Renal cortical epithelial cell (primary cell): Measurements from ENCODE around the gene MX2. TPM values are rescaled to one million over a fixed set of nuclear protein-coding genes. Genes with fewer than 3 reads are reported as not detected.

Experiments
- DNase-seq: peaks from one replicate; pipeline ENCODE4 v3.0.0-alpha.2; 2011; ENCODE audit warnings: low read depth
- total RNA-seq: library from RNA; depleted of rRNA; stranded (reverse); fragments of >200 nt; gene quantifications from 2 replicates; pipeline ENCODE4 v1.2.3, GENCODE V29; 2014

MX2 gene
- total RNA-seq, 1 donor from 2014 or later: 0.15 TPM

GRCh38 chr21:41379901-41380300 lies 18.1 kb downstream of the MX2 start:
- no peak for DNase-seq

DNA sequence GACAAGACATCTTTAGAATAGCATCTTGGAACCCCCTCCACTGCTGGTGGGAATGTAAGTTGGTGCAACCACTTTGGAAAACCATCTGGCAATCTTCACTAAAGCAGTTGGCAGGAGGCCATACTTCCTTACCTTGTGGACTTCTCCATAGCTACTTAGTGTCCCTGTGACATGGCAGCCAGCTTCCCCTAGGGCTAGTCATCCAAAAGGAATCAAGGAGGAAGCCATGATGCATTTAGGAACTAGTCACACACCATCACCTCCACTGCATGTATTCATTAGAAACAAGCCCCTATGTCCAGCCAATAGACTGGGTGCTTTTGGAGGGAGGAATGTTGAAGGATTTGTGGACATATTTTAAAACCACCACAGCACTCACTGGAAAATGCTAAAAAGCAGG lies 19.9 kb downstream of the MX2 start:
- DNase-seq: no peak

- DNase-seq: no peak
Observed at GRCh38 chr21:41387042-41387819, 25.4 kb downstream of the MX2 start.

- no peak for DNase-seq
Observed at GRCh38 chr21:41387824-41388223, 26.0 kb downstream of the MX2 start.

GRCh38 chr21:41388259-41388658 lies 26.4 kb downstream of the MX2 start:
- no peak for DNase-seq

DNA sequence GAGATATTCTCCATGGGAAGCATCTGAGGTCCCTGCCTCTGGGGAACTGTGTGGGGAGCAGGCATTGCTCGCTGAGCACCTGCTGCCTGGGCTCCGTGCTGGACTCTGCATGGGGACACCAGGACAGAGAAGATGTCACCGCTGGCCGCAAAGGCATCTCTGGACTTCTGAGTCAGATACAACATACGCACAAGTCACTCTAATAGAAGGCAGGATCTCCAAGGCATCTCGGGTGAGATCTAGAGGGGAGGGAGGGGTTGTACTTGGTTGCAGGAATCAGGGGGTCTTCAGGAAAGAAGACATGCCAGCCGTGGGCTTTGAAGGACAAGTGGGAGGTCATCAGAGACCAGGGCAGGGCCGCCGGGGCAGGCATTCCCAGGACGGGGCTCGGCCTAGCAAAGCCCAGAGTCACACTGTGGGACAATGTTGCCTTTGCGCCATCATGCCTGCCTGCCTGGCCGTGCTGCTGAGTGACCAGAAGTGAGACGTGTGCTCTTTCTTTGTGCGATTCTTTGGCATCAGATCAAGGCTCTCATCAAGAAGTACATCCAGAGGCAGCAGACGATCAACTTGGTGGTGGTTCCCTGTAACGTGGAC lies 28.3 kb downstream of the MX2 start:
- no peak for DNase-seq

DNA sequence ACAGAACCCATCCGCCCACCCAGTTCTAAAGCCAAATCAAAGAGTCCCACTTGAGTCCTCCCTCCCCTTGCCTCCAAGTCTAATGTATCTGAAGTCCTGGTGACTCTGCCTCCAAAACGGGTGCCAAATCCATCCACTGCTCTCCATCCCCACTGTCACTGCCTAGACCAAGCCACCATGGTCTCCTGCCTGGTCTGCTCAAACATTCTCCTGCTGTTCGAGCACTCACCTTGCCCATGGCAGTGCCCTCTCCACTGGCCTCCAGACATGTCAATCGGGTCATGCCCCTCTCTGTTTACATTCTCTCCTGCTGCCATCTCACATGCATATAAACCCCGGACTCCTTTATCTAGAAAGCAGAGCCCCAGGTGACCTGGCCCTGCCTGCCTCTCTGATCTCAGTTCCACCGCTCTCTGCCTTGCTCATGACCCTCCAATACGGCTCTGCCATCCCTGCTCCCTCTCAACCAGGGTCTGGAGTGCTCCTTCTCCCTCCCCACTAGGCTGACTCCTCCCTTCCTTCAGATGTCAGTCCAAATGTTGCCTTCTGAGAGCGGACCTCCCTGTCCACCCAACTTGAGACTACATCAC lies 32.1 kb downstream of the MX2 start:
- no peak for DNase-seq

GRCh38 chr21:41396558-41397075 lies 34.8 kb downstream of the MX2 start:
- peak; percentile 46 for DNase-seq

- peak; percentile 3 for DNase-seq
Observed at GRCh38 chr21:41397471-41397891, 35.7 kb downstream of the MX2 start.

GRCh38 chr21:41398251-41398650 lies 36.4 kb downstream of the MX2 start:
- no peak for DNase-seq

DNA sequence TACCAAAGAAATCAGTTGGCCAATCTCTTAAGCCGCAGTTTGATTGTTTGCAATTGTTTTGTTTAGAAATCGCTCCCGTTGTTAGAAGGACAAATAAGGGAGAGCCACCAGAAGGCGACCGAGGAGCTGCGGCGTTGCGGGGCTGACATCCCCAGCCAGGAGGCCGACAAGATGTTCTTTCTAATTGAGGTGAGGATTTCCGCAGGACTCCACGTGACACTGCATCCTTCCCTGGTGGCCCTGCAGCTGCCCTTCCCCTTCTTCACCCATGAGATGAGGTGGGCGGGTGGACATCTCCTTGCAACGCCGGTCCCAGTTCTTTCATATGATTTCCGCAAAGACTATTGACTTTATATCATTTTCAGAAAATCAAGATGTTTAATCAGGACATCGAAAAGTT lies 37.0 kb downstream of the MX2 start:
- DNase-seq: no peak

DNA sequence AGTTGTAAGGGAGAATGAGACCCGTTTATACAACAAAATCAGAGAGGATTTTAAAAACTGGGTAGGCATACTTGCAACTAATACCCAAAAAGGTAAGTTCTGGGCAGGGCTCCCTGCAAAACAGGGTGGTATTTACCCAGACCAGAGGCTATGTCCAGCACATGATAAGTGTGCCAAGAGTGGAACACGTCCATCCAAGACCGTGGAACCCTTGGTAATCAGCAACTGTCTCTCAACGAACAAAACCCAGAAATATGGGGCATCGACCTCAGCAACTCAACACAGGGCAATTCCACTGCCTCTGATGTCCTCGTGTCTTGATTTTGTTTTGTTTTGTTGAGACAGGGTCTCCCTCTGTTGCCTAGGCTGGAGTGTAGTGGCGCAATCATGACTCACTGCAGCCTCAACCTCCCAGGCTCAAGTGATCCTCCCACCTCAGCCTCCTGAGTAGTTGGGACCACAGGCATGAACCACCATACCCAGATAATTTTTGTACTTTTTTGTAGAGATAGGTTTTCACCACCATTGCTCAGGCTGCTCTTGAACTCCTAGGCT lies 37.5 kb downstream of the MX2 start:
- DNase-seq: no peak

DNA sequence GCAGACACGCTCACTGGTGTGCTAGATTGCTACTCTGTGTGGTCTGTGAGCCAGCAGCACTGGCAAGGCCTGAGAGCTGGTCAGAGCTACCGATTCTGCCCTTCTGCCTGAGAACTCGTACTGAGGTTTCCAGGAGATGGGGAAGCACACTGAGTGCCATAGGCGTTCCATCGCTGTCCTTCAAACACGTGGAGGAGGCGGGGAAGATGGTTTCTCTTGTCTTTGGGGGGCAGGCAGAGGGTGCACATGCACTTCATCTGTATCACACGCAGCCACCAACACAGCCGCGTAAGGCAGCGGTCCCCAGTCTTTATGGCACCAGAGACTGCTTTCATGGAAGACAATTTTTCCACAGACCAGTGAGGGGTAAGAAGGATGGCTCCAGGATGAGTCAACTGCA lies 40.4 kb downstream of the MX2 start:
- DNase-seq: no peak

DNA sequence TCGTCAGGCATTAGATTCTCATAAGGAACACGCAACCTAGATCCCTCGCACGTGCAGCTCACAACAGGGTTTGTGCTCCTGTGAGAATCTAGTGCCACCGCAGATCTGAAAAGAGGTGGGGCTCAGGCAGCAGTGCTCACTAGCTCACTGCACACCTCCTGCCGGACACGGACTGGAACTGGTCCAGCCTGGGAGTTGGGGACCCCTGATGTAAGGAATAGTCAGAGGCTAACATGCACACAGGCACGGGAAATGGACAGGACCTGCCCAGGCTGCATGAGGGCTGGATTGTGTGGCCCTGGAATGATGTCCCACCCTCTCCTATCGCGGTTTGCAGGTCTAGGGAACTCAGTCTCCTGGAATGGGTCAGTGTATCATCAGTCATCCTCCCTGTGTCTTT lies 41.0 kb downstream of the MX2 start:
- no peak for DNase-seq

- no peak for DNase-seq
Observed at GRCh38 chr21:41403331-41403730, 41.5 kb downstream of the MX2 start.

DNA sequence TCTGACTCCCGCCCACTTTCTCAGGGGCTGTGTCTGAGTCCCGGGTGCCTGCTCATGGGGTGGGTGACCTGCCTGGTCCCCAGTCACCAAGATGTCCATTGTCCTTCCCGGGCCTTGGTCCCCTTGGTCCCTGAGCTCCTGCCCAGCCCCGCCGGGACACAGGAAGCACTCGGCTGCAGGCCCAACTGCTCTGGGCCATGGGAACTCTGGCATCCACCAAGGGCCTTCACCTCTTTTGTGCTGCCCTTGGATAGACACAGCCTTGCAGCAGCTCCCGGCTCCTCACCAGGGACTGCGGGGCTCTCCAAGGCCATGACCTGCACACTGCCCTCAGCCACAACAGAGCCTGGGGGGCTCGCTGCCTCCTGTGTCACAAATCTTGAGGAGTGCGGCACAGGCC lies 42.1 kb downstream of the MX2 start:
- DNase-seq: no peak

DNA sequence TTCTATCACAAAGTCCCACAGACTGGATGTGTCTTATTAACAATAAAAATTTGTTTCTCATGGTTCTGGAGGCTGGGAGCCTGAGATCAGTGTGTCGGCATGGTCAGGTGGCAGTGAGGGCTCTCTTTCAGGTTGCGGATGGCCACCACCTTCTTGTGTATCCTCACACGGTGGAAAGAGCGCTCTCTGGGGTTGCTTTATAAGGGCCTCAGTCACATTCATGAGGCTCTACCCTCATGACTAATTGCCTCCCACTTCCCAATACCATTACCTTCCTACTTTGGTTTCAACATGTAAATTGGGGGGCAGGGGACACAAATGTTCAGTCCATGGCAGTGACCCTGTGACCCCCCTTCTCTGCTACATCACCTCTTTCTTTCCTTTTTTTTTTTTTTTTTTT lies 43.5 kb downstream of the MX2 start:
- DNase-seq: no peak

- no peak for DNase-seq
Observed at GRCh38 chr21:41406340-41406739, 44.5 kb downstream of the MX2 start.

- no peak for DNase-seq
Observed at GRCh38 chr21:41407541-41408460, 46.0 kb downstream of the MX2 start.

- DNase-seq: no peak
Observed at GRCh38 chr21:41410361-41410760, 48.5 kb downstream of the MX2 start.

GRCh38 chr21:41410767-41411448 lies 49.1 kb downstream of the MX2 start:
- DNase-seq: no peak
